RWPE2 (cell line): ENCODE results near the gene NCL.

Experiments used
- ATAC-seq: fragments of 200-7000 bp; cut with Tn5 transposase; 3 replicates; pipeline ENCODE4 v1.9.1; 2021; ENCODE audit warnings: low read depth
- DNase-seq: peaks from one replicate; pipeline ENCODE4 v3.0.0-alpha.2; 2020; ENCODE audit warnings: low spot score
- H3K27ac ChIP-seq: fragments of 450-650 bp; 2 replicates; pipeline ENCODE4 v1.5.1; 2017; ENCODE audit warnings: mild to moderate bottlenecking; ENCODE audit not compliant: poor library complexity, severe bottlenecking
- H3K27me3 ChIP-seq: fragments of 250-450 bp; sonication (Bioruptor Pico); 2 replicates; pipeline ENCODE4 v1.5.1; 2021; ENCODE audit warnings: mild to moderate bottlenecking, moderate library complexity; ENCODE audit not compliant: insufficient read depth, poor library complexity, severe bottlenecking
- H3K36me3 ChIP-seq: fragments of 250-450 bp; sonication (Bioruptor Pico); 2 replicates; pipeline ENCODE4 v1.5.1; 2020; ENCODE audit warnings: low read depth, mild to moderate bottlenecking, moderate library complexity
- H3K4me1 ChIP-seq: fragments of 250-450 bp; sonication (Bioruptor Pico); 2 replicates; pipeline ENCODE4 v1.5.1; 2021; ENCODE audit warnings: mild to moderate bottlenecking, moderate library complexity; ENCODE audit not compliant: insufficient read depth, poor library complexity, severe bottlenecking
- H3K4me3 ChIP-seq: fragments of 250-450 bp; sonication (Bioruptor Pico); 2 replicates; pipeline ENCODE4 v1.5.1; 2021; ENCODE audit warnings: mild to moderate bottlenecking, moderate library complexity; ENCODE audit not compliant: severe bottlenecking
- H3K9me3 ChIP-seq: fragments of 250-450 bp; sonication (Bioruptor Pico); 2 replicates; pipeline ENCODE4 v1.5.1; 2021; ENCODE audit warnings: mild to moderate bottlenecking, moderate library complexity; ENCODE audit not compliant: severe bottlenecking
- CTCF ChIP-seq: fragments of 450-650 bp; IDR thresholded peaks from one replicate; pipeline ENCODE4 v1.5.1; 2017; ENCODE audit warnings: mild to moderate bottlenecking, moderate library complexity; ENCODE audit not compliant: poor library complexity, severe bottlenecking

Gene NCL

GRCh38 chr2:231486851-231487596 lies 22.7 kb upstream of the NCL start:
- TF ChIP-seq CTCF, result no peak
- H3K36me3 ChIP-seq, result no peaks in the 10 kb centered on the region
- no peaks in the 10 kb centered on the region for H3K9me3 ChIP-seq
- no peaks in the 10 kb centered on the region for H3K4me1 ChIP-seq
- DNase-seq (no peak), ATAC-seq (no peak)
- no peak overlapping the region for H3K4me3 ChIP-seq
- H3K27ac ChIP-seq, result no peak overlapping the region
- no peaks in the 10 kb centered on the region for H3K27me3 ChIP-seq

- H3K27me3 ChIP-seq, result no peaks in the 10 kb centered on the region
- ATAC-seq (no peak), DNase-seq (no peak)
- no peaks in the 10 kb centered on the region for H3K36me3 ChIP-seq
- H3K27ac ChIP-seq, result no peak overlapping the region
- no peak overlapping the region for H3K4me3 ChIP-seq
- H3K9me3 ChIP-seq, result no peaks in the 10 kb centered on the region
- no peak for TF ChIP-seq CTCF
- H3K4me1 ChIP-seq, result no peaks in the 10 kb centered on the region
Observed at GRCh38 chr2:231483398-231484329, 19.4 kb upstream of the NCL start.

- Histone ChIP-seq H3K4me3 (peak overlapping the region; percentile 13), H3K27me3 (no peaks in the 10 kb centered on the region), H3K9me3 (no peaks in the 10 kb centered on the region), H3K36me3 (no peaks in the 10 kb centered on the region), H3K4me1 (no peaks in the 10 kb centered on the region), H3K27ac (no peak overlapping the region)
- TF ChIP-seq CTCF, result peak; percentile 89
- ATAC-seq, result peak; percentile 81
- peak; percentile 69 for DNase-seq
Observed at GRCh38 chr2:231482806-231483391, 18.6 kb upstream of the NCL start.

GRCh38 chr2:231480781-231481180 lies 16.5 kb upstream of the NCL start:
- Histone ChIP-seq H3K36me3 (no peaks in the 10 kb centered on the region), H3K4me1 (no peaks in the 10 kb centered on the region), H3K9me3 (no peaks in the 10 kb centered on the region), H3K27me3 (no peaks in the 10 kb centered on the region), H3K27ac (no peak overlapping the region), H3K4me3 (no peak overlapping the region)
- no peak for ATAC-seq
- DNase-seq, result no peak
- TF ChIP-seq CTCF, result no peak
